GM19238 (cell line): ENCODE measurements around the gene LBX1.

ENCODE experiments used
- DNase-seq: peaks from one replicate; pipeline ENCODE4 v3.0.0; 2011; ENCODE audit warnings: low spot score; ENCODE audit not compliant: insufficient read length

Gene LBX1, protein sequence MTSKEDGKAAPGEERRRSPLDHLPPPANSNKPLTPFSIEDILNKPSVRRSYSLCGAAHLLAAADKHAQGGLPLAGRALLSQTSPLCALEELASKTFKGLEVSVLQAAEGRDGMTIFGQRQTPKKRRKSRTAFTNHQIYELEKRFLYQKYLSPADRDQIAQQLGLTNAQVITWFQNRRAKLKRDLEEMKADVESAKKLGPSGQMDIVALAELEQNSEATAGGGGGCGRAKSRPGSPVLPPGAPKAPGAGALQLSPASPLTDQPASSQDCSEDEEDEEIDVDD

DNA sequence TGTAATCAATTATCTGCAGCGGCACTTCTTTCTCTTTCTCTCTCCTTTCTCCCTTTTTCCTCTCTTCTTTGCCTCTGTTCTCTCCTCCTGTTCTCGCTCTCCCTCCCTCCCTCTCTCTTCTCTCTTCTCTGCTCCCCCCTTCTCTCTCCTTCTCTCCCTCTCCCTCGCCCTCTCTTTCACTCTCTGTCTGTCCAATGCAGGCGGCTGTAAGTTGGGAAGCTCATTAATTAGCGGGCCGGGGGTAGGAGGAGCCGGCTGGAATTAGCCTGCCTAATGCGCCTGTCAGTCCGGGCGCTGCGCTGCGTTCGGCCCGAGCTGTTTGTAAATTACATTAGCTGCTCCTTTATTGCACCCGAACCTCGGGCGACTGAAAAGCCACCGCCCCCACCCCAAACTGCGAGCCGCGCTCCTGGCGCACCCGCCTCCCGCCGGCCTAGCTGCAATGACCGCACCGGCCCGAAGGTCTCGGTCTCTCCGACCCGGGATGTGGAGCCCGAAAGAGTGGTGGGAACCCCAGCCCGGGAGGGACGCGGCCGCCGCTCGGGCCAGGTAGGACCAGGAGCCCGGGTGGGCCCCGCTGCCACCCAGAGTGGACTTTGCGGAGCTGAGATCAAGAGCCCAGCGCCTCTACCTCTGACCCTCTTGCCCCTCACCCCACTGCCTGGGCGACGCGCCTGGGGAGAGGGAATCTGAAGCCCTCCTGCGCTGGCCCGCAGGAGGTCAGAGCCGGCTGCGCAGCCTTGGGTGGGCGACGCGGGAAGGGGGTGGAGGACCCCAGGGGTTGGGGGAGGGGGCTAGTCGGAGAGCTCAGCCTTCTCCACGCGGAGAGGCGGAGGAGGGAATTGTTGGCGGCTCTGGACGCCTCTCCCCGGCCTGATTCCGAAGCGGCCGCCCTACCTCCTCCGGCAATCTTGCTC is at the start of gene LBX1:
LBX1 (minus strand) TSS at position 198 of the 917 bp plus-strand sequence. CDS start 648 bp downstream, outside the sequence.
- no peak for DNase-seq

DNA sequence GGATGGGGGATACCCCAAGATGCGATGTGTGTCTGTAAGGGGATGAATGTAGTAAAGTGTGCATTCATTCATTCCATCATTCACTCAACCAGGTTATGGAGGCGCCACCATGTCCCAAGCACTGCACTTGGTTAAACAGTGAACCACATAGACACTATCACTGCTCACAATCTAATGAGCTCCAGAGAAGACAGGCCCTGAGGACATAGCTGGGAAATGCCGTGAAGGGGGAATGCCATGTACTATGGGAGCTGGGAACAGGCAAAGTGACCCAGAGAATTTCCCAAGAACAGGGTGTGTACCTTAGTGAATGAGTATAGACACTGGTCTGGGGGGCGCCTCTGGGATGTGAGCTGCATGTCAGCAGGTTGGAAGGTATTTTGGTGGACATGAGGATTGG is 44.5 kb upstream of the LBX1 start:
- no peak for DNase-seq

DNA sequence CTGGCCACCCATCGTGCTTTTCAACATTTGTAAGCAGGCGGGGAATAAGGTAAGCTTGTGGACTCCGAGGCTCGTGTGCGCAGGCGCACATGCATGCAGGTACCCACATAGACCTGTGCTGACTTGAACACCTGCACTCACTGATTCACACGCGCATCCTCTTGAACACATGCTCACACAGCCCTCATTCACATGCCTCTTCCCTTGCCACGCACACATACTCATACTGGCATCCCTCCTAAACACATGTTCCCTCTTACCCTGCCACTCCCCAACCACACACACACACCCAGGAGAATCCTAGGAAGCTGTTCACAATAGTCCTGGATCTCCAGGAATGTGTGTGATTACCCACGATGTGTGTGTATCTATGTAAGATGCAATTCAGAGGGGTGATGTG is 44.1 kb upstream of the LBX1 start:
- no peak for DNase-seq

DNA sequence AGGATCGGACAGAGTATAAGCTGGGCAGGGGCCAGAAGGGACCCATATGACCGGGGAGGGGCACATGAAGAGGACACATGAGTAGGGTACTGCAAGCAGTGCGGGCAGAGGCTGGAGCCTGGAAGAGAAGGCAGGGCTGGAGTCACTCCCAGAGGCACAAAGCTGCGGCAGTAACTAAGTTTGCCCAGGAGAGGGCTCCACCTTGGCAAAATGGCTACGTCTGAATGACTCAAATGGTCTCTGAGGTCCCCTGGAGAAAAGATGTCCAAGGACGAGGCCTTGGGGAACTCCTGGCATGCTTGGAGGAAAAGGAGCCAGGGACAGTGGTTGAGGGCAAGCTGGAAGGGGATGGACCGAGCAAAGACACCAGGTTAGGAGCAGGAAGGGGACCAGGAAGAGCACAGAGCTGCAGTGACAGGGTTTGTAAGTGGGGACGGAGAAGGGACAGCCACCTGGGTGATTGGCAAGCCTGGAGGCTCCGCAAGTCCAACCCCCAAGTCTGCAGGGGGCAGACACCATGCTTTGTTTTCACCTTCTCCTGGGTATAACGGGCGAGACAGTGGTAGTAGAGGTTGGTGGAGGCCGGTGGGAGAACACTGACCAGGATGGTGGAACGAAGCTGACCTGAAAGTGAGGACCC is 43.1 kb upstream of the LBX1 start:
- peak; percentile 75 for DNase-seq

DNA sequence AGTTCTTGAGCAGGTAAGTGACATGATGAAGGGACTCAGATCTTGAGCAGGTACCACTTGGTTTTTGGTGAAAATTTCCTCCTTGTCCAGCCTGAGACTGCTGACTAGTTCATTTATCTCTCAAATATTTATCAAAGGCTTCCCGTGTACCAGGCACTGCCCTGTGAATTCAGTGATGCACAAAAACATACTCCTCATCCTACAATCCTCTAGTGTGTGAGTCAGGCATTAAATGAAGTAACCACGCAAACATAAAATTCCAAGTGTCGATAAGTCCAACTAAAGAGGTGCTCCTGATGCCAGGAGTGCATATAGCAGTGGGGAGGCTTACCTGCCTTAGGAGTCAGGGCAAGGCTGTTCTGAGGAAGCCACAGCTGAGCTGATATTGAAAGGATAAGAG is 41.5 kb upstream of the LBX1 start:
- no peak for DNase-seq

DNA sequence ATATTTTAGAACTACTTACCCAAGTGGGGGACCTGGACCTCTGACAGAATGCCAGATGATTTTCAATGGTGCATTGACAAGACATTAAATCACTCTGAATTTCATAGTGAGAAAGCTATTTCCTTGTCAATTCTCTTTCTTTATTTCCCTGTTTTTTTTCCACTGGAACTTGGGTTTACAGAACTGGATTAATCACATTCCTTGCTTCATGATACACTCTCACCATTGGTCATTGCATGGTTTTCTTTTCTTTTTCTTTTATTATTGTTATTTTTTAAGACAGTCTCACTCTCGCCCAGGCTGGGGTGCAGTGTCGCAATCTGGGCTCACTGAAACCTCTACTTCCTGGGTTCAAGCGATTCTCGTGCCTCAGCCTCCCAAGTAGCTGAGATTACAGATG is 38.5 kb upstream of the LBX1 start:
- DNase-seq: no peak

DNA sequence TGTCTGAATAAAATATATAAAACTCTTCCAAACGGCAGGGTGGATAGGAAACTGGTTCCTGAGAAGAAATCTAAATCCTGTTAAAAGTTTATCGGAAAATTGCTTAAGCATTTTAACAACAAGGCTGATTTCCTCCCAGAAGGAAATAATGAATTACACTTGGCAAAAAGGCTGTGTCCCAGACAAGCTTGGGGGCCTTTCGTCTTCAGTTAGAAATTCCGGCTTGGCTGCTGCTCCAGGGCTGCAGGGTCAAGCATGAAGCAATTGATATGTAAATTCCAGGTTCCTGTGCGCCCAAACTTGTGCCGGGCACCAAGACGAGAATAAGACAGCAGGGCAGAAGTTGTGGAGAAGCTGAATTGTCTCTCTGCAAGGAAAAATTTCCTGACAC is 38.0 kb upstream of the LBX1 start:
- DNase-seq: no peak

DNA sequence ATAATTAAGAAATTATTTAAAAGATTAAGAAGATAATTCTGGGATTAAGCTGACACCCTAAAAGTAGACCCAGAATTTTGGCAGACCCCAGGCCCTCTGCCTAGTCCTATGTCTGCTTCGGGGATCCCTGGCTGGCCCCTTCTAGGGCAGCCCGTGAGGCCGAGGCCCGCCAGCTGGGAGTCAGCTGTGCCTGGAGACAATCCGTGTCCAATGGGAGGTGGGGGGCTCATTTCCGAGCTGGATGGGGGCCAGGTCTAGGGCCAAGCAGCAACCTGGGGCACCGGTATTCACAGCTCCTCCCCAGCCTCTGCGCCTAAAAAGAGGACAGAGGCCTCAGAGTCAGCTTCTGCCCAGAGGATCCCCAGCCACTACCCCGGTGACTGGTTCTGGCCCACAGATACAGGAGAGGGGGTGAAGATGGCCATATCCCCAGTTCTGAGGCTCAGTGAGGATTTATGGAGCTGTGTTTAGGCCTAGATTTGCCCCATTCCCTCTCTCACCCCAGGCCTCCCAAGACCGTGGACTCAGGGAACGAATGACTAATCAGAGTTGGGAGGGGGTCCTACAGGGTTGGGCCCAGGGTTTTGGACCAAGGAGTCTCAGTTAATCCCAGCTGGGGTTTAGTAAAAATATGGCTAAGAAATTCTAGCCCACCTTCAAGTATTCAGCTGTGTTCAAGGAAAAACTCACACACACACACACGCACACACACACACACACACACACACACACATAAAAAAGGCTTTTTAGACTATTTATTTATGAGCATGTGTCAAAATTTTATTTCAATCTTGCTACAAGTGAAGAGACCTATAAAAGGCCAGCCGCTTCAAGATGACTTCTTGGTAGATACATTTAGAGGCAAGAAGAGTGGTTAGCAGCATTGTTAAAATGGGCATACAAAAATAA is 37.4 kb upstream of the LBX1 start:
- no peak for DNase-seq

DNA sequence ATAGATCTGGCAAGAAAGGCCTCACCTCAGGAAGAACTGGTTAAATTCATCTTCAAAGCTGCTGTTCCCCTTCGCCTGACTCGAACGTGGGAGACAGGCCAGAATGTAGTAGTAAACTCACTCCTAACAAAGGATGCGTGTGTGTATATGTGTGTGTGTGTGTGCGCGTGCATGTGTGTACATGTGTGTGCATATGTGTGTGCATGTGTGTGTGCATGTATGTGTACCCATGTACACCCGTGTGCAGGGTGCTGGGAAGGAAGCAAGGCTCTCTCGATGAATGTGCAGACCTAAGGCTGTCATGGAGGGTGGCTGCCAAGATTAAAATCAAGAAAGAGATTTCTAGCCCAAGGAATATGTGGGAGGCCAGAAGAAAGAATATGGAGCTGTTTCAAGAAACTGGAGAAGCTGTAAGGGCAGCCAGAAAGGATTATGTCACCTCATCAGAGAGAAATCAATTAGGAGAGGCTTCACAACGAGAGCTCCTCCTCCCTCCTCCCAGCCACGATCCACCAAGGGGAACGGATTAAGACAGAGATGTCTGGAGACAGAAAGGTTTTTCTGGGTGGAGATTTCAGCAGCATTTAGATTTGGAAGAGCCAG is 34.0 kb upstream of the LBX1 start:
- DNase-seq: no peak

DNA sequence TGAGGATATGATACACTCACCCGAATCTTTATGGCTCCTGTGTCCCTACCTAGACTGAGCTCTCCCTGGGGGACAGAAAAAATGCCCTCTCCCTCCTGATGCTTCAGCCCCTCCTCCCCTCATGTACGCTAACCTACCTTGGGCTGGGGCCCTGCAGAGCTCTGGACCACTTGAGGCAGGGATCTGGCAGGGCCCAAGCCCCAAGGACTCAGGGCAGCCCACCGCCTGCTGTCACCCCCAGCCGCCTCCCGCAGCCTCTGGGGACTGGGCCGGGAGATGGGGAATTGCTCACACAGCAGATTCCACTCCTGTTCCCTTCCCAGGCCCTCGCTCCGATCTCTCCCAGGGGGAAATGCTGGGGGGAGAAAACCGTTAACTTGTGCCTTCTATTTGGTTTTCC is 32.9 kb upstream of the LBX1 start:
- no peak for DNase-seq

DNA sequence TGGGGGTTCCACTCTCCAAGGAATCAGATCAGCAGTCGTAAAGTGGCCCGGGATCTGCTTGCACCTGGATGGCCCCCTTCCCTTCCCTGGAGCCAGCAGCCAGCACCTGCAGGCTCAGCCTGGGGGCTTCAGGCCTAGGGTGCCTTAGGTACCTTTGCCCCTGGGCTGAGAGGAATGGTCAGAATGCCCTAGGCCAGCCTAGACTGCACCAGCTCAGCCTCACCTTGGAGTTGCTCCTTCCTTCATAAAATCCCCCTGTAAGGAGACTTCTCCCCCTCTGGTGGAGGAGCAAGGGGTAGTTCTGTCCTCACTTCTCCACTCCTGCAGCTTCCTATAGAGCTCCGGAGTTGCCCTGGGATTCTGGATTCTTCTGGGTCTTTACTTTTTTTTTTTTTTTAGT is 32.4 kb upstream of the LBX1 start:
- DNase-seq: no peak

DNA sequence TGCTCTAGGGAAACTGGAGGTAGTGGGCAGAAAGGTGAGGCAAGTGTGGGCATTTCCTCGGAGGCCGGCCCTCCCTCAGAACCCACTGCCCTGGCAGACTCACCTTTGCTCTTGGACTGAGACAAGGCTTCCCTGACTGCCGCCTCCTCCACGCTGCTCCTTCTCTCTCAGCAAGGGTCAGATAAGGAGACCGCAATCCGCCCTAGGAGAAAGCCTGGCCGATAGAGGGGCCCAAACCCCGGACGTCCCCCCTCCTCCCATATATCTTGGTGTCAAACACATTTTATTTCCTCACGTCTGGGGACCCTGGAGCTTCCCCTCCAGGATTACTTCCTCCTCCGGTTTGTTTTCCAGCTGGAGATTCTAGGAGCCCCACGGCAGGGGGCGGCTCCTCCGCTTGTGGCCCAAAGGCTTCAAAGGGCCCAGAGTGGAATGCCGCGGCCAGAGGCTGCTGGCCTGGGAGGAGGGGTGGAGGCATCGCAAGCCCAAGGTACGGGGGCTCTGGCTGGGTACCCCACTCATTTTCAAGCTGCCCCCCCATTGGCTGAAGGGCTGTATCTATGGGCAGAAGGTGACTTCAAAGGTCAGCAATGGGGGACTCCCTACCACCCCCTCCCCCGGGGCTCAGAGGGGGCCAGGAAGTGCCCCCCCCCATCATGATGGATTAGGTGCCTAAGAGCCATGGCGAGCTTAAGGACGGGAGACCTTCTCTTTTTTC is 31.7 kb upstream of the LBX1 start:
- DNase-seq: no peak

DNA sequence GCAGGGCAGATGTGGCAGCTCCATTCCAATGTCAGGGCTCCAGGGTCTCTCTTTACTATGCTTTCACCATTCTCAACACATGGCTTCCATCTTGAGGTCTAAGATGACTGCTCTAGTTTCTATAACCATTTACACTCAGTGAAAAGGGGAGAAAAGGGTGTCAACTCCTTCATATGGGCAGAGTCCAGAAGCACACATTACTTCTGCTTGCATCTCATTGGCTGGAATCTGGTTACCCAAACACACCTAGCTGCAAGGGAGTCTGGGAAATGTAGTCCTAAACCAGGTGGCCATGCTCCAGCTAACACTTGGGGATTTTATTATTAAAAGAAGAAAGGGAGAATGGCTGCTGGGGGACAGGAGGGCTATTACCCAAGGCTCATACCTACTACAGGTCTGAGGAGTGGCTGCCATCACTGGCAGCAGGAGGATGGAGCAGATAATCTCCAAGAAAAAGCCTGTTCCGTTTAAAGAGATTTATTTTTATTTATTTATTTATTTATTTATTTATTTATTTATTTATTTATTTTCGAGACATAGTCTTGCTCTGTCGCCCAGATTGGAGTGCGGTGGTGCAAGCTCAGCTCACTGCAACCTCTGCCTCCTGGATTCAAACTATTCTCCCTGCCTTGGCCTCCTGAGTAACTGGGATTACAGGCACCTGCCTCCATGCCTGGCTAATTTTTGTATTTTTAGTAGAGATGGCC is 29.1 kb upstream of the LBX1 start:
- DNase-seq: no peak

DNA sequence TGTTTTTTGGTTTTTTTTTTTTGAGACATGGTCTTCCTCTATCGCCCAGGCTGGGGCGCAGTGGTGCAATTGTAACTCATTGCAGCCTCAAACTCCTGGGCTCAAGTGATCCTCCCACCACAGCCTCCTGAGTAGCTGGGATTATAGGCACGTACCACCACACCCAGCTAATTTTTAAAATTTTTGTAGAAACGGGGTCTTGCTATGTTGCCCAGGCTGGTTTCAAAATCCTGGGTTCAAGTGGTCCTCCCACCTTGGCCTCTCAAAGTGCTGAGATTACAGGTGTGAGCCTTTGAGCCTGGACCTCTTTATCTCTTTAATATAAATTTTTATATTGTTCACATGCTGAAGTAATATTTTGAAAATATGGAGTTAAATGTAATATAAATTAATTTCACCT is 28.2 kb upstream of the LBX1 start:
- no peak for DNase-seq

DNA sequence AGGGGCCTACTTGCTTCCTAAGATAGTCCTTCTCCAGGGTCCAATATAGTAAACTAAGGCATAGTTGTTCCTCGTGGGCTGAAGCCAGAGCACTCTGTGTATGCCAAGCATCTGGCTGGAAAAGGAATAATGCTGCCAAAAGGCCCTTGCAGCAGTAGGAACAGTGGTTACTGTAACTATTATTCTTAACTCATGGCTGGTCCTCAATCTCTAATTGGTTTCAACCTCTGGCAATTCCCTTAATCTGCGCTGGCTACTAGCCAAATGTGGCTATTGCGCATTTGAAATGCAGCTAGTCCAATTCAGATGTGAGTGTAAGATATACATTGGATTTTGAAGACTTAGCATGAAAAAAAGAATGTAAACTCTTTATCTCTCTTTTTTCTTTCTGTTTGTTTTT is 27.8 kb upstream of the LBX1 start:
- DNase-seq: no peak

DNA sequence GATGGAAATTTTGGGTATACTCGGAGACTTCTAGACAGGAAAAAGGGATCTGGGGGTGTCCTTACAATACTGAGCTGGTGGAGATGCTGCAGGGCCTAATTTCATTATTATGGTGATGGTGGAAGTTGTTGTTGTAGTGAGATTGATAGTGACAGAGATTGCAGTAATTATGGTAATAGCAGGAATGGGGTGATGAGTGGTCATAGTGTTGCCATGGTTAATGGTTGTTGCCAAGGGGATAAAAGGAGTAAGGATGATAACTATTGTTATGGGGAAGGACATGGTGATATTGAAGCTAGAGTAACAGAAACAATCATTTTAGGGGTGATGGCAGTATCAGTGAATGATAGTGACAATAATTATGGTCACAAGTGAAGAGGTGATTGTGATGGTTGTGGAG is 27.1 kb upstream of the LBX1 start:
- no peak for DNase-seq

DNA sequence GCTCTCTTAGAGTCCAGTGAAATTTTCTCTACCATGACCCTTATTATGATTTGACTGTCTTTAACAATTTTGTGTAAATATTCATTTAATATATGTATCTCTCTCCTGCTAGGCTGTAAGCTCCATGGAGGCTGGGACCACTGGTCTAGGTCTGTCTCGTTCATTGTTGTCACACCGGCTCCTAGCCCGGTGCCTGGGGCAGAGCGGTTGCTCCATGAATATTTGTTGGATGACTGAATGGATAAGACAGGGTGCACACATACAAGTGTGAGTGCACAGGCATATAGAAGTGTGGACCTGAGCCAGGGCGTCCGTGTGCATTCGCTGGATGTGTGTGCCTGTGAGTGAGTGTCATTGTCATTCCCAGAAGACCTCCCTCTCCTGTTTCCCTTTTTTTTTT is 20.9 kb upstream of the LBX1 start:
- DNase-seq: no peak

DNA sequence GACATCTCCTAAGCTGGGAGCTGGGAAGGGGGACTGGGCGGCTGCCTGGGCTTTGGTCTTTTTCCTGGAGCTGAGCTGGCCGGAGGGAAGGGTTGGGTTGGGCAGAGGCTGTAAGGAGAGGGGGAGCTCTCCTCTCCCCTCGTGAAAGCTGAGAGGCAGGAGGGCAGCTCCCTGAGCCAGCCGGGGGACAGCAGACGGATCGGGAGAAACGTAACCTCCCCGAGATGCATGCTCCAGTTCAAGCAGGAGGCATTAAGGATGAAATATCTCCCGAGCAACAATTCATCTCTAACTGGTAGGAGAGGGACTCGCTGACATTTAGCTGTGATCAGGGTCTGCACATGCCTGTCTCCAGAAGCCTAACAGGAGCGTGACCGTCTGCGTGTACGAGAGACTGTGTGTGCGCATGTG is 19.9 kb upstream of the LBX1 start:
- no peak for DNase-seq

DNA sequence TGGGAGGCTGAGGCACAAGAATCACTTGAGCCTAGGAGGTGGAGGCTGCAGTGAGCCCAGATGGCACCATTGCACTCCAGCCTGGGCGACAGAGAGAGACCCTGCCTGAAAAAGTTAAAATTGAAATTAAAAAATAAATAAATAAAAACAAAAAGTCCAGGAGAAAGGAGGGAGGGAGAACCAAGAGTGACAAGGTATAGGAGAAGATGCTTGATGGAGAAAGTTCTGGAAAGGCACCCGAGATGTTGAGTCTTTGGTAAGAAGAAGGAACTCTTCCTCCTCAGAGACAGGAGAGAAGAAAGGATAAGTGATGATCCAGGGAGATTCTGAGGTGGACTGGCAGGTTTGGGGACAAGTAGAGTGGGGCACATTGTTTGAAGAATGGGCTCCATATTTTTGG is 17.4 kb upstream of the LBX1 start:
- DNase-seq: no peak
